RWPE1 (cell line): ENCODE results near the gene DUS4L.
A peak's percentile ranks its signal among the peaks of the same experiment; 100 is the strongest.

Experiments
- CTCF ChIA-PET: fragments of 350-600 bp; sonication (Branson Sonifier 250); formaldehyde crosslinking; extraction: SDS; loops from one replicate; lab custom pipeline; 2021; lab: Yijun Ruan, JAX
- POLR2A ChIA-PET: fragments of 400-600 bp; formaldehyde crosslinking; extraction: SDS; loops from one replicate; lab custom pipeline; 2020; ENCODE audit warnings: antibody characterized with exemption; ENCODE audit not compliant: low non-redundant PET; lab: Yijun Ruan, JAX
- DNase-seq: peaks from one replicate; pipeline ENCODE4 v3.0.0; 2012; ENCODE audit warnings: low spot score
- H3K27ac ChIP-seq: fragments of 450-650 bp; 2 replicates; pipeline ENCODE4 v1.5.1; 2017
- CTCF ChIP-seq: fragments of 450-650 bp; conservative IDR thresholded peaks from 2 replicates; pipeline ENCODE4 v1.5.1; 2017; ENCODE audit warnings: low read depth, mild to moderate bottlenecking

DUS4L gene

GRCh38 chr7:107610323-107610722, 46.6 kb downstream of the DUS4L start:
- POLR2A ChIA-PET, result no interaction called here
- DNase-seq, result no peak
- no peak overlapping the region for H3K27ac ChIP-seq
- TF ChIP-seq CTCF, result no peak
- CTCF ChIA-PET, result interaction anchor here (0.7 kb wide), 1 partner anchor 875 kb away, joined by 3 read pairs; no protein-coding TSS in a partner anchor

GRCh38 chr7:107613439-107613838, 49.7 kb downstream of the DUS4L start:
- ChIA-PET POLR2A (no interaction called here), CTCF (no interaction called here)
- no peak for DNase-seq
- TF ChIP-seq CTCF, result no peak
- no peak overlapping the region for H3K27ac ChIP-seq

- no peak for TF ChIP-seq CTCF
- ChIA-PET POLR2A (no interaction called here), CTCF (no interaction called here)
- DNase-seq, result no peak
- no peak overlapping the region for H3K27ac ChIP-seq
These were observed 50.2 kb downstream of the DUS4L start for GRCh38 chr7:107613948-107614347.

- no peak overlapping the region for H3K27ac ChIP-seq
- TF ChIP-seq CTCF, result no peak
- ChIA-PET CTCF (no interaction called here), POLR2A (no interaction called here)
- DNase-seq, result peak; percentile 13
These were observed 50.7 kb downstream of the DUS4L start for GRCh38 chr7:107614425-107614824.

GRCh38 chr7:107615910-107616680, 52.3 kb downstream of the DUS4L start:
- CTCF ChIA-PET, result no interaction called here
- TF ChIP-seq CTCF, result no peak
- no peak overlapping the region for H3K27ac ChIP-seq
- POLR2A ChIA-PET, result no interaction called here
- no peak for DNase-seq

GRCh38 chr7:107622429-107622828, 58.7 kb downstream of the DUS4L start:
- DNase-seq, result peak; percentile 38
- ChIA-PET POLR2A (no interaction called here), CTCF (no interaction called here)
- H3K27ac ChIP-seq, result no peak overlapping the region
- TF ChIP-seq CTCF, result no peak
